Measurements from ENCODE around the gene RXRB. TPM values are rescaled to one million over a fixed set of nuclear protein-coding genes. Genes with fewer than 3 reads are reported as not detected.

RXRB gene
- total and polyA plus RNA-seq, 2 of the 13 experiments (the other 11 are each of a cell fraction or from before 2014, with no cell fraction given): 26.7 to 55.7 TPM

DNA sequence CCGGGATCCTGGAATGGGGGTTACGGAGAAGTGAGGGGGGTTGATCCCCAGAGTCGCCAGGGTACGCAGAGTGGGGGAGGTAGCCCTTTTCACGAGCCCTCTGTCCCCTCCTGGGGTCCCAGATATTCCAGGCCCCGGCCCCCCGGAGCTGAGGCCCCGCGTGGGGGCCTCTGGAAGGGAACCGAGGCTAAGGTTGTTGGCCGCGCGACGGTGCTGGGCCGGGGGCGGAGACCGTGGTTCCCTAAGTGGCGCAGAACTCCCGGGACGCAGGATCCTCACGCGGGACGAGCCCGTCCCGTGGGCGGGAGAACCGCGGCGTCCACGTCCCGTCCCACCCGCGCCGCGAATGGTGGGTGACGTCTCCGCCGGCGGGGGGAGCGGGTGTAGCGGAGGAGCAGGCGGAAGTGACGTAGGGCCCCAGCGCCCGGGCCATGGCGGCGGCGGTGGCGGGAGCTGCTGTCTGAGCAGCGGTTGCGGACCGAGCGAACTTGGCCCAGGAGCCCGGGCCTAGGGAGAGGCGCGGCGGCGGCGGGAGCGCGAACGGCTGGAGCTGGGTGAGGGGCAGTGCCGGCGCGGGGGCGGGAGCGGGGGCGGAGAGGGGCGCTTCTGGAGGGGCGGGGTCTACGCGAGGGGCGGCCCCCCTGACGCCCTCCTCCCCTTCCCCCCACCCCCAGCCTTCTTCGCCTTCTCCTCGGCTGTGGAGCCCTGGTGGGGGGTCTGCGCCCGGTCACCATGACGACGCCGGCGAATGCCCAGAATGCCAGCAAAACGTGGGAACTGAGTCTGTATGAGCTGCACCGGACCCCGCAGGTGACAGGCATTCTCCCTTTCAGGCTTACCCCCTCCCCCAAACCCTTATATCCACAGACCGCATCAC lies 7.9 kb upstream of the RXRB start, which contains the start of gene RING1 (continued):
- TF ChIP-seq, protein P1, sequence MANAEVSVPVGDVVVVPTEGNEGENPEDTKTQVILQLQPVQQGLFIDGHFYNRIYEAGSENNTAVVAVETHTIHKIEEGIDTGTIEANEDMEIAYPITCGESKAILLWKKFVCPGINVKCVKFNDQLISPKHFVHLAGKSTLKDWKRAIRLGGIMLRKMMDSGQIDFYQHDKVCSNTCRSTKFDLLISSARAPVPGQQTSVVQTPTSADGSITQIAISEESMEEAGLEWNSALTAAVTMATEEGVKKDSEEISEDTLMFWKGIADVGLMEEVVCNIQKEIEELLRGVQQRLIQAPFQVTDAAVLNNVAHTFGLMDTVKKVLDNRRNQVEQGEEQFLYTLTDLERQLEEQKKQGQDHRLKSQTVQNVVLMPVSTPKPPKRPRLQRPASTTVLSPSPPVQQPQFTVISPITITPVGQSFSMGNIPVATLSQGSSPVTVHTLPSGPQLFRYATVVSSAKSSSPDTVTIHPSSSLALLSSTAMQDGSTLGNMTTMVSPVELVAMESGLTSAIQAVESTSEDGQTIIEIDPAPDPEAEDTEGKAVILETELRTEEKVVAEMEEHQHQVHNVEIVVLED (CRISPR knock-in tag; IDR thresholded peaks at IDR 0.05; ENCODE audit: borderline replicate concordance): peak; percentile 79
- TF ChIP-seq, protein P2, sequence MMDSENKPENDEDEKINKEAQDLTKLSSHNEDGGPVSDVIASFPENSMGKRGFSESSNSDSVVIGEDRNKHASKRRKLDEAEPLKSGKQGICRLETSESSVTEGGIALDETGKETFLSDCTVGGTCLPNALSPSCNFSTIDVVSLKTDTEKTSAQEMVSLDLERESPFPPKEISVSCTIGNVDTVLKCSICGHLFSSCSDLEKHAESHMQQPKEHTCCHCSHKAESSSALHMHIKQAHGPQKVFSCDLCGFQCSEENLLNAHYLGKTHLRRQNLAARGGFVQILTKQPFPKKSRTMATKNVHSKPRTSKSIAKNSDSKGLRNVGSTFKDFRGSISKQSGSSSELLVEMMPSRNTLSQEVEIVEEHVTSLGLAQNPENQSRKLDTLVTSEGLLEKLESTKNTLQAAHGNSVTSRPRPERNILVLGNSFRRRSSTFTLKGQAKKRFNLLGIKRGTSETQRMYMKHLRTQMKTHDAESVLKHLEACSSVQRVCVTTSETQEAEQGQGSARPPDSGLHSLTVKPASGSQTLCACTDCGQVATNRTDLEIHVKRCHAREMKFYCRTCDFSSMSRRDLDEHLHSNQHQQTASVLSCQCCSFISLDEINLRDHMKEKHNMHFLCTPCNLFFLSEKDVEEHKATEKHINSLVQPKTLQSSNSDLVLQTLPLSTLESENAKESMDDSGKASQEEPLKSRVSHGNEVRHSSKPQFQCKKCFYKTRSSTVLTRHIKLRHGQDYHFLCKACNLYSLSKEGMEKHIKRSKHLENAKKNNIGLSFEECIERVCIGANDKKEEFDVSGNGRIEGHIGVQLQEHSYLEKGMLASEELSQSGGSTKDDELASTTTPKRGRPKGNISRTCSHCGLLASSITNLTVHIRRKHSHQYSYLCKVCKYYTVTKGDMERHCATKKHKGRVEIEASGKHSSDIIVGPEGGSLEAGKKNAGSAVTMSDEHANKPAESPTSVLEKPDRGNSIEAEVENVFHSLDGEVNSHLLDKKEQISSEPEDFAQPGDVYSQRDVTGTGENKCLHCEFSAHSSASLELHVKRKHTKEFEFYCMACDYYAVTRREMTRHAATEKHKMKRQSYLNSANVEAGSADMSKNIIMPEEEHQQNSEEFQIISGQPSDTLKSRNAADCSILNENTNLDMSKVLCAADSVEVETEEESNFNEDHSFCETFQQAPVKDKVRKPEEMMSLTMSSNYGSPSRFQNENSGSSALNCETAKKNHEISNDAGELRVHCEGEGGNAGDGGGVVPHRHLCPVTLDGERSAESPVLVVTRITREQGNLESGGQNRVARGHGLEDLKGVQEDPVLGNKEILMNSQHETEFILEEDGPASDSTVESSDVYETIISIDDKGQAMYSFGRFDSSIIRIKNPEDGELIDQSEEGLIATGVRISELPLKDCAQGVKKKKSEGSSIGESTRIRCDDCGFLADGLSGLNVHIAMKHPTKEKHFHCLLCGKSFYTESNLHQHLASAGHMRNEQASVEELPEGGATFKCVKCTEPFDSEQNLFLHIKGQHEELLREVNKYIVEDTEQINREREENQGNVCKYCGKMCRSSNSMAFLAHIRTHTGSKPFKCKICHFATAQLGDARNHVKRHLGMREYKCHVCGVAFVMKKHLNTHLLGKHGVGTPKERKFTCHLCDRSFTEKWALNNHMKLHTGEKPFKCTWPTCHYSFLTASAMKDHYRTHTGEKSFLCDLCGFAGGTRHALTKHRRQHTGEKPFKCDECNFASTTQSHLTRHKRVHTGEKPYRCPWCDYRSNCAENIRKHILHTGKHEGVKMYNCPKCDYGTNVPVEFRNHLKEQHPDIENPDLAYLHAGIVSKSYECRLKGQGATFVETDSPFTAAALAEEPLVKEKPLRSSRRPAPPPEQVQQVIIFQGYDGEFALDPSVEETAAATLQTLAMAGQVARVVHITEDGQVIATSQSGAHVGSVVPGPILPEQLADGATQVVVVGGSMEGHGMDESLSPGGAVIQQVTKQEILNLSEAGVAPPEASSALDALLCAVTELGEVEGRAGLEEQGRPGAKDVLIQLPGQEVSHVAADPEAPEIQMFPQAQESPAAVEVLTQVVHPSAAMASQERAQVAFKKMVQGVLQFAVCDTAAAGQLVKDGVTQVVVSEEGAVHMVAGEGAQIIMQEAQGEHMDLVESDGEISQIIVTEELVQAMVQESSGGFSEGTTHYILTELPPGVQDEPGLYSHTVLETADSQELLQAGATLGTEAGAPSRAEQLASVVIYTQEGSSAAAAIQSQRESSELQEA (CRISPR knock-in tag; IDR thresholded peaks at IDR 0.05; ENCODE audit: not compliant biosample characterization): peak; percentile 86
- TF ChIP-seq ZFP36 (IDR thresholded peaks at IDR 0.05; ENCODE audit: borderline replicate concordance, low read depth, low read length, partially characterized antibody) (no peak), RARA (CRISPR knock-in tag; IDR thresholded peaks at IDR 0.05) (peak; percentile 48), ZC3H13 (CRISPR knock-in tag; IDR thresholded peaks at IDR 0.05) (peak; percentile 62; the same call in 1 of the 2 replicates), ZNF17 (CRISPR knock-in tag; IDR thresholded peaks at IDR 0.05) (no peak), ZBTB8A (CRISPR knock-in tag; IDR thresholded peaks at IDR 0.05; ENCODE audit: borderline replicate concordance, low read depth) (no peak), SRY (CRISPR knock-in tag; IDR thresholded peaks at IDR 0.05) (no peak; the same call in 1 of the 2 replicates), THAP11 (CRISPR knock-in tag; IDR thresholded peaks at IDR 0.05) (peak; percentile 88), DPF2 (CRISPR knock-in tag; IDR thresholded peaks at IDR 0.05; ENCODE audit: borderline replicate concordance, low read depth) (no peak), FOXO1 (CRISPR knock-in tag; IDR thresholded peaks at IDR 0.05) (peak; percentile 84), ZNF530 (CRISPR knock-in tag; IDR thresholded peaks at IDR 0.05; ENCODE audit: low read depth) (no peak), ZNF121 (CRISPR knock-in tag; IDR thresholded peaks at IDR 0.05) (no peak), ZNF296 (CRISPR knock-in tag; conservative IDR thresholded peaks at IDR 0.05) (peak; percentile 17; the same call in 1 of the 2 replicates), IKZF1 (IDR thresholded peaks at IDR 0.05) (no peak), SCMH1 (CRISPR knock-in tag; IDR thresholded peaks at IDR 0.05; ENCODE audit: borderline replicate concordance) (no peak)
- TF ChIP-seq, protein P3, sequence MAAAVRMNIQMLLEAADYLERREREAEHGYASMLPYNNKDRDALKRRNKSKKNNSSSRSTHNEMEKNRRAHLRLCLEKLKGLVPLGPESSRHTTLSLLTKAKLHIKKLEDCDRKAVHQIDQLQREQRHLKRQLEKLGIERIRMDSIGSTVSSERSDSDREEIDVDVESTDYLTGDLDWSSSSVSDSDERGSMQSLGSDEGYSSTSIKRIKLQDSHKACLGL (CRISPR knock-in tag; IDR thresholded peaks at IDR 0.05): peak; percentile 92
- TF ChIP-seq, protein P4, sequence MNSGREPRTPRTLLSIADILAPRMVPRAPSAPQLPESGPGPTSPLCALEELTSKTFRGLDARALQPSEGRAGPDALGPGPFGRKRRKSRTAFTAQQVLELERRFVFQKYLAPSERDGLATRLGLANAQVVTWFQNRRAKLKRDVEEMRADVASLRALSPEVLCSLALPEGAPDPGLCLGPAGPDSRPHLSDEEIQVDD (CRISPR knock-in tag; IDR thresholded peaks at IDR 0.05; ENCODE audit: borderline replicate concordance): peak; percentile 91; the same call in 1 of the 2 replicates
